ENCODE results near the gene DHX35. TPM values are rescaled to one million over a fixed set of nuclear protein-coding genes. Genes with fewer than 3 reads are reported as not detected.

DHX35 gene
- total RNA-seq, 6 experiments from 2014 or later = 3.2 to 7.5 (median 4.8) TPM

GRCh38 chr20:38931984-38932383, 30.2 kb upstream of the DHX35 start:
- Histone ChIP-seq H3K27me3 (no peaks in the 10 kb centered on the region), H3K9me3 (no peaks in the 10 kb centered on the region), H3K36me3 (no peaks in the 10 kb centered on the region), H3K27ac (no peak overlapping the region), H3K4me3 (no peak overlapping the region), H3K4me1 (peaks cover 0 to 3% (median 1%) of the 10 kb centered on the region in 4 donors)
- no peak for ATAC-seq
- WGBS (ENCODE audit: insufficient coverage, low coverage, low lambda C conversion rate, missing lambda C conversion rate) = 80% methylated on average over 1 of the region's 4 CpGs
- DNase-seq = no peak
- intact Hi-C loops (cut with DNase I) = no loop called here
- TF ChIP-seq CTCF (IDR thresholded peaks at IDR 0.05) = no peak

GRCh38 chr20:38932457-38933120, 29.6 kb upstream of the DHX35 start:
- H3K36me3 ChIP-seq = no peaks in the 10 kb centered on the region
- no peak overlapping the region for H3K27ac ChIP-seq
- no peaks in the 10 kb centered on the region for H3K4me1 ChIP-seq
- no peak for TF ChIP-seq CTCF (IDR thresholded peaks at IDR 0.05)
- no peak for TF ChIP-seq POLR2A (IDR thresholded peaks at IDR 0.05)
- WGBS (ENCODE audit: insufficient coverage, low coverage, low lambda C conversion rate, missing lambda C conversion rate) = 60% methylated on average over 6 of the region's 9 CpGs
- H3K4me3 ChIP-seq = no peak overlapping the region
- no peak for ATAC-seq
- no peaks in the 10 kb centered on the region for H3K9me3 ChIP-seq
- intact Hi-C loops (cut with DNase I) = no loop called here
- no peaks in the 10 kb centered on the region for H3K27me3 ChIP-seq
- DNase-seq = no peak

- WGBS (ENCODE audit: insufficient coverage, low coverage, low lambda C conversion rate, missing lambda C conversion rate) = 93% methylated on average over 5 of the region's 5 CpGs
- H3K9me3 ChIP-seq = no peaks in the 10 kb centered on the region
Measured at GRCh38 chr20:38934530-38934929, 27.6 kb upstream of the DHX35 start.

GRCh38 chr20:38935285-38935684, 26.9 kb upstream of the DHX35 start:
- H3K9me3 ChIP-seq = no peaks in the 10 kb centered on the region
- no peaks in the 10 kb centered on the region for H3K4me1 ChIP-seq
- H3K27ac ChIP-seq = no peak overlapping the region
- peak; percentile 15 to 75 (median 66) for ATAC-seq
- H3K36me3 ChIP-seq = no peaks in the 10 kb centered on the region
- no peak overlapping the region for H3K4me3 ChIP-seq
- H3K27me3 ChIP-seq = no peaks in the 10 kb centered on the region
- intact Hi-C loops (cut with DNase I) = no loop called here
- no peak for DNase-seq
- TF ChIP-seq POLR2A (IDR thresholded peaks at IDR 0.05) = no peak
- peak in 3 of 4 donors; percentile 26 to 35 (median 28) for TF ChIP-seq CTCF (IDR thresholded peaks at IDR 0.05)
- WGBS (ENCODE audit: insufficient coverage, low coverage, low lambda C conversion rate, missing lambda C conversion rate) = 57% methylated on average over 3 of the region's 3 CpGs

More at GRCh38 chr20:38934530-38934929, 27.6 kb upstream of the DHX35 start:
- no peaks in the 10 kb centered on the region for H3K4me1 ChIP-seq
- no peak overlapping the region for H3K4me3 ChIP-seq
- no peak overlapping the region for H3K27ac ChIP-seq
- no peaks in the 10 kb centered on the region for H3K36me3 ChIP-seq
- intact Hi-C loops (cut with DNase I) = no loop called here
- no peak for ATAC-seq
- H3K27me3 ChIP-seq = no peaks in the 10 kb centered on the region
- TF ChIP-seq CTCF (IDR thresholded peaks at IDR 0.05) = no peak
- no peak for TF ChIP-seq POLR2A (IDR thresholded peaks at IDR 0.05)
- DNase-seq = no peak
